ENCODE measurements around the gene PSMD6.

PSMD6 gene

DNA sequence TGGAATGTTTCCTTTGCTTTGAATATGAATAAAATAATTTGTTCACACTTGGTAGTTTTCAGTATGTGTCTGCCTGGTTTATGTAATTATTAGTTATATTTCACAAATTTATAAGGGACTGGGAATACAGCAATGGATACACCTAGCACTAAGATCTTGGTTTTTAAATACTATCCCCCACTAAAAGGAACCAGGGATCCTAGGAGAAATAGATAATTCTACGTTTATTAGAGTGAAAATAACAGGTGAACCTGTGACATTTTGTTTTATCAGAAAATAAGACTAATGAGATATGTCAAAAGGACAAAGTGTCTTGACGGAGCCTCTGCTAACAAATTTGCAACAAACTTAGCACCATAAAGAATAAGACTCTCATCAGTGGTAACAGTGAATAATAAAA, 3.4 kb downstream of the PSMD6 start:
- TF ChIP-seq CREB1 (IDR thresholded peaks at IDR 0.05; ENCODE audit: low read depth) = no peak
- TF ChIP-seq FOXM1 (IDR thresholded peaks at IDR 0.05; ENCODE audit: borderline replicate concordance, low read depth) = no peak
- no peak for TF ChIP-seq CEBPB (IDR thresholded peaks at IDR 0.05)
- TF ChIP-seq NFIC (IDR thresholded peaks at IDR 0.05) = no peak
- TF ChIP-seq, protein P1, sequence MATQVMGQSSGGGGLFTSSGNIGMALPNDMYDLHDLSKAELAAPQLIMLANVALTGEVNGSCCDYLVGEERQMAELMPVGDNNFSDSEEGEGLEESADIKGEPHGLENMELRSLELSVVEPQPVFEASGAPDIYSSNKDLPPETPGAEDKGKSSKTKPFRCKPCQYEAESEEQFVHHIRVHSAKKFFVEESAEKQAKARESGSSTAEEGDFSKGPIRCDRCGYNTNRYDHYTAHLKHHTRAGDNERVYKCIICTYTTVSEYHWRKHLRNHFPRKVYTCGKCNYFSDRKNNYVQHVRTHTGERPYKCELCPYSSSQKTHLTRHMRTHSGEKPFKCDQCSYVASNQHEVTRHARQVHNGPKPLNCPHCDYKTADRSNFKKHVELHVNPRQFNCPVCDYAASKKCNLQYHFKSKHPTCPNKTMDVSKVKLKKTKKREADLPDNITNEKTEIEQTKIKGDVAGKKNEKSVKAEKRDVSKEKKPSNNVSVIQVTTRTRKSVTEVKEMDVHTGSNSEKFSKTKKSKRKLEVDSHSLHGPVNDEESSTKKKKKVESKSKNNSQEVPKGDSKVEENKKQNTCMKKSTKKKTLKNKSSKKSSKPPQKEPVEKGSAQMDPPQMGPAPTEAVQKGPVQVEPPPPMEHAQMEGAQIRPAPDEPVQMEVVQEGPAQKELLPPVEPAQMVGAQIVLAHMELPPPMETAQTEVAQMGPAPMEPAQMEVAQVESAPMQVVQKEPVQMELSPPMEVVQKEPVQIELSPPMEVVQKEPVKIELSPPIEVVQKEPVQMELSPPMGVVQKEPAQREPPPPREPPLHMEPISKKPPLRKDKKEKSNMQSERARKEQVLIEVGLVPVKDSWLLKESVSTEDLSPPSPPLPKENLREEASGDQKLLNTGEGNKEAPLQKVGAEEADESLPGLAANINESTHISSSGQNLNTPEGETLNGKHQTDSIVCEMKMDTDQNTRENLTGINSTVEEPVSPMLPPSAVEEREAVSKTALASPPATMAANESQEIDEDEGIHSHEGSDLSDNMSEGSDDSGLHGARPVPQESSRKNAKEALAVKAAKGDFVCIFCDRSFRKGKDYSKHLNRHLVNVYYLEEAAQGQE (IDR thresholded peaks at IDR 0.05; ENCODE audit: low read depth) = no peak
- no peak for TF ChIP-seq TCF12 (IDR thresholded peaks at IDR 0.05; ENCODE audit: low read depth)

DNA sequence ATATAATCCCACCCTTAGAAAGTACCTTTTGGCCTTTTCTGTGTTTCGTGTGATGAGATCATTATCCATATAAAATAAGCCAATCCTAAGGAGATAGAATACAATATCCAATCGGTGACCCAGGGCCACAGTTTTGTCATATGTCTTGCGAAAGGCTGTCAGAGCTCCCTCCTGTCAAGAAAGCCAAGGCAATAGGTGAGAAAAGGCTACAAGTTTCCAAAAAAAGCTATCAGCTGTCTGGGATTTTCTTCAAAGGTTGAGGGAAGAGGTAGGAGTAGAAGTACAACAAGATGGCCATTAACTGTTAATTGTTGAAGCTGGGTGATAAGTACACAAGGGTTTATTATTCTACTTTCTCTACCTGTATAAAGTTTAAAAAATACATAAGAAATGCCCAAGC, 4.0 kb downstream of the PSMD6 start:
- TF ChIP-seq YY1 (IDR thresholded peaks at IDR 0.05; ENCODE audit: low read depth) (no peak), EP300 (IDR thresholded peaks at IDR 0.05; ENCODE audit: borderline replicate concordance) (no peak), TEAD4 (IDR thresholded peaks at IDR 0.05) (no peak)
- TF ChIP-seq, protein P2, sequence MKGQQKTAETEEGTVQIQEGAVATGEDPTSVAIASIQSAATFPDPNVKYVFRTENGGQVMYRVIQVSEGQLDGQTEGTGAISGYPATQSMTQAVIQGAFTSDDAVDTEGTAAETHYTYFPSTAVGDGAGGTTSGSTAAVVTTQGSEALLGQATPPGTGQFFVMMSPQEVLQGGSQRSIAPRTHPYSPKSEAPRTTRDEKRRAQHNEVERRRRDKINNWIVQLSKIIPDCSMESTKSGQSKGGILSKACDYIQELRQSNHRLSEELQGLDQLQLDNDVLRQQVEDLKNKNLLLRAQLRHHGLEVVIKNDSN (IDR thresholded peaks at IDR 0.05) = no peak

DNA sequence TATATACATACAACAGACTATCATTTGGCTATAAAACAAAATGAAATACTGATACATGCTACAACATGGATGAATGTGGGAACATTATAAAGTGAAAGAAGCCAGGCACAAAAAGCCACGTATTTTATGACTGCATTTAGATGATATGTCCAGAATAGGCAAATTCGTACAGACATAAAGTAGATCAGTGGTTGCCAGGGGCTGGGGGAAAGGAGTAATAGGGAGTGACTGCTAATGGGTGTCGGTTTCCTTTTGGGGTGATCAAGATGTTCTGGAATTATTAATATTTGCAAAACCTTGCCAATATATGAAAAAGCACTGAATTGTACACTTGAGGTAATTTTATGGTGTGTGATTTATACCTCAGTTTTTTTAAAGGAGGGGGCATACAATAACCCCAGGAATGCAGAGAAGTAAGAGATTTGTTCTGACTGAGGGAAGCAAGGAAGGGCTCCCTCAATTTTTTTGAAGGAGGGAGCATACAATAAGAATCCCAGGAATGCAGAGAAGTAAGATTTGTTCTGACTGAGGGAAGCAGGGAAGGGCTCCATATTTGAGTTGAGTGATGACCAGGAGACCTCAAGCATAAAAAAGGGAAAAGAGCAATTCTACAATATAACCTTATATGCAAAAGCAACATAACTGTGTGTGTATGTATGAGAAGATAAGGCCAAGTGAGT, 6.2 kb downstream of the PSMD6 start:
- TF ChIP-seq EGR1 (IDR thresholded peaks at IDR 0.05) (no peak), YY1 (IDR thresholded peaks at IDR 0.05; ENCODE audit: low read depth) (no peak), TEAD4 (IDR thresholded peaks at IDR 0.05) (peak; percentile 33; the same call in 1 of the 2 replicates)
- TF ChIP-seq, protein P3, sequence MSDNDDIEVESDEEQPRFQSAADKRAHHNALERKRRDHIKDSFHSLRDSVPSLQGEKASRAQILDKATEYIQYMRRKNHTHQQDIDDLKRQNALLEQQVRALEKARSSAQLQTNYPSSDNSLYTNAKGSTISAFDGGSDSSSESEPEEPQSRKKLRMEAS (IDR thresholded peaks at IDR 0.05) = no peak

DNA sequence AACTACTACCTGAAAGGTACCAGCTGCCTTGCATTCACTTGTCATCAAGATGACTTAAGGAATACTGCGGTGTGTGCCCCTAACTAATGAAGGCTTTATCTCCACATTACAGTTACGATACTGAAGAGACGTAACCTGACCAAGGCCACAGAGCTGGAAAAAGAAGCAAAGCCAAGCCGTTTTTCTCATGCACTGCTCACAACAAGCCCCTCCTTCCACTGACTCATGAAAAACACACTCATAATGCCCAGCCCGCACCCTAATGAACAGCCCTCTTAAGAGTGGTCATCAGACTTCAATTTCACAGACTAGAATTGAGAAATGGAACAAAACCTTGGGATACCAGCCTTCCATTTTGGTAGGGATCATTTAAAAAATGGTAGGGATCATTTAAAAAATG, 11.6 kb downstream of the PSMD6 start:
- TF ChIP-seq YY1 (IDR thresholded peaks at IDR 0.05; ENCODE audit: low read depth) = no peak
- no peak for TF ChIP-seq EP300 (IDR thresholded peaks at IDR 0.05; ENCODE audit: borderline replicate concordance)
- no peak for TF ChIP-seq EGR1 (IDR thresholded peaks at IDR 0.05)
- TF ChIP-seq TCF12 (IDR thresholded peaks at IDR 0.05; ENCODE audit: low read depth) = no peak
- TF ChIP-seq RAD21 (IDR thresholded peaks at IDR 0.05; ENCODE audit: low read depth) = no peak
- TF ChIP-seq TAF1 (IDR thresholded peaks at IDR 0.05; ENCODE audit: low read depth) = no peak
- TF ChIP-seq CEBPB (IDR thresholded peaks at IDR 0.05) = no peak
- TF ChIP-seq, protein P1 (IDR thresholded peaks at IDR 0.05; ENCODE audit: low read depth) = no peak
- TF ChIP-seq, protein P3 (IDR thresholded peaks at IDR 0.05) = no peak
- TF ChIP-seq ZBTB7A (IDR thresholded peaks at IDR 0.05; ENCODE audit: low read depth) = no peak

DNA sequence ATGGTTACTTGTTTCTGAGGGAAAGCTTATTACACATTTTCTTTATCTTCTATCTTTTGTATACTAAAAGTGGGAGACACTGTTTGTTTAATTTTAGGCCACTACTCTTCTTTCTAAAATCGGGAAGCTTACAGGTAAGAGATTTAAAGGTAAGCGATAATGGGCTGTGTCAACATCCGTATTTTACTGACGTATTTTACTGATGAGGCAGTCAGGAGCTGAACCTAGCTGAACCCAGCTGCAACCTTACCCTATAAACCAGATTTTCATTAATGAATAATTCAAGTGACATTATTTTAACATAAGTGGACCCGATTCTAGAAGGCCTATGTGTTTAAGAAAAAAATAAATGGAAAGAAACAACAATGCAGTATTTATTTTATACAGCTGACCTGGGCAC, 13.1 kb downstream of the PSMD6 start:
- no peak for TF ChIP-seq RAD21 (IDR thresholded peaks at IDR 0.05; ENCODE audit: low read depth)
- TF ChIP-seq NFIC (IDR thresholded peaks at IDR 0.05) = no peak
- TF ChIP-seq FOXM1 (IDR thresholded peaks at IDR 0.05; ENCODE audit: borderline replicate concordance, low read depth) = no peak
- no peak for TF ChIP-seq ZBTB7A (IDR thresholded peaks at IDR 0.05; ENCODE audit: low read depth)
- no peak for TF ChIP-seq EP300 (IDR thresholded peaks at IDR 0.05; ENCODE audit: borderline replicate concordance)
- TF ChIP-seq EGR1 (IDR thresholded peaks at IDR 0.05) = no peak
- no peak for TF ChIP-seq TCF12 (IDR thresholded peaks at IDR 0.05; ENCODE audit: low read depth)
- no peak for TF ChIP-seq TEAD4 (IDR thresholded peaks at IDR 0.05)
- TF ChIP-seq CEBPB (IDR thresholded peaks at IDR 0.05) = no peak
- no peak for TF ChIP-seq TAF1 (IDR thresholded peaks at IDR 0.05; ENCODE audit: low read depth)
- TF ChIP-seq CREB1 (IDR thresholded peaks at IDR 0.05; ENCODE audit: low read depth) = no peak
- no peak for TF ChIP-seq YY1 (IDR thresholded peaks at IDR 0.05; ENCODE audit: low read depth)
- TF ChIP-seq, protein P3 (IDR thresholded peaks at IDR 0.05) = no peak

DNA sequence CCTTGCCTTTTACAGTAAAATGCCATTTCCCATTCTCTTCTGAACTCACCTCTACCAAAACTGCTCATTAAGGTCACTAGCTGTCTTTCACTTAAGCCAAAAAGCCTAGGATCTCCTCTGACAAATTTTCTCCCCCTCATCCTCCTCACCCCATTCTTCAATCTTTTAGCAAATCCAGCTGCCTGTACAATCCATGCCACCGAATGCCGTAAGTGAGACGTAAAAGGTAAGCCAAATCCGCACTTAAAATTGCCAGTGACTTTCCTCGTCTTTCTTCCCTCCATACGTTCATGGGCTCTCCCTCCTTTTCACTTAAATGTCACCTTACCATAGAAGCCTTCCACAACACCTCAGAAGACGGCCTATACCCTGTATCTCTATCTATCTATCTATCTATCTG, 13.8 kb downstream of the PSMD6 start:
- TF ChIP-seq, protein P3 (IDR thresholded peaks at IDR 0.05) = no peak
- TF ChIP-seq EGR1 (IDR thresholded peaks at IDR 0.05) = no peak
- no peak for TF ChIP-seq TCF12 (IDR thresholded peaks at IDR 0.05; ENCODE audit: low read depth)
- no peak for TF ChIP-seq CEBPB (IDR thresholded peaks at IDR 0.05)
- TF ChIP-seq, protein P2 (IDR thresholded peaks at IDR 0.05) = no peak
- no peak for TF ChIP-seq TEAD4 (IDR thresholded peaks at IDR 0.05)
